RWPE1 (cell line): ENCODE measurements around the gene GSDME.
A peak's percentile ranks its signal among the peaks of the same experiment; 100 is the strongest.
"Not testable (repeated sequence)": the region's sequence is repeated elsewhere in the genome, so short reads cannot be mapped to it uniquely, and the experiment has no call there.

ENCODE experiments used
- CTCF ChIA-PET: fragments of 350-600 bp; sonication (Branson Sonifier 250); formaldehyde crosslinking; extraction: SDS; loops from one replicate; lab custom pipeline; 2021; lab: Yijun Ruan, JAX
- POLR2A ChIA-PET: fragments of 400-600 bp; formaldehyde crosslinking; extraction: SDS; loops from one replicate; lab custom pipeline; 2020; ENCODE audit warnings: antibody characterized with exemption; ENCODE audit not compliant: low non-redundant PET; lab: Yijun Ruan, JAX
- DNase-seq: peaks from one replicate; pipeline ENCODE4 v3.0.0; 2012; ENCODE audit warnings: low spot score
- H3K27ac ChIP-seq: fragments of 450-650 bp; 2 replicates; pipeline ENCODE4 v1.5.1; 2017
- CTCF ChIP-seq: fragments of 450-650 bp; conservative IDR thresholded peaks from 2 replicates; pipeline ENCODE4 v1.5.1; 2017; ENCODE audit warnings: low read depth, mild to moderate bottlenecking

GSDME gene

GRCh38 chr7:24739306-24739705 is 18.0 kb downstream of the GSDME start:
- ChIA-PET POLR2A (no interaction called here), CTCF (interaction anchor here (0.7 kb wide), 1 partner anchor 1423 kb away, joined by 3 read pairs; no protein-coding TSS in a partner anchor)
- TF ChIP-seq CTCF, result no peak
- H3K27ac ChIP-seq, result no peak overlapping the region
- DNase-seq, result no peak

- no peak for TF ChIP-seq CTCF
- H3K27ac ChIP-seq, result no peak overlapping the region
- CTCF ChIA-PET, result interaction anchor here (0.6 kb wide), 1 partner anchor 82 kb away, joined by 3 read pairs; no protein-coding TSS in a partner anchor
- DNase-seq, result no peak
- POLR2A ChIA-PET, result no interaction called here
Observed at GRCh38 chr7:24738577-24738976, 18.7 kb downstream of the GSDME start.

GRCh38 chr7:24737281-24737680 is 20.0 kb downstream of the GSDME start:
- ChIA-PET POLR2A (no interaction called here), CTCF (interaction anchor here (0.7 kb wide), 1 partner anchor 75 kb away, joined by 4 read pairs; no protein-coding TSS in a partner anchor)
- no peak for TF ChIP-seq CTCF
- H3K27ac ChIP-seq, result no peak overlapping the region
- no peak for DNase-seq

GRCh38 chr7:24735594-24735993 is 21.7 kb downstream of the GSDME start:
- DNase-seq, H3K27ac ChIP-seq, POLR2A ChIA-PET, CTCF ChIA-PET: not testable (repeated sequence)

GRCh38 chr7:24734306-24734705 is 23.0 kb downstream of the GSDME start:
- H3K27ac ChIP-seq, result no peak overlapping the region
- POLR2A ChIA-PET, result no interaction called here
- DNase-seq, result no peak
- no peak for TF ChIP-seq CTCF
- CTCF ChIA-PET, result interaction anchor here (1.1 kb wide), 1 partner anchor 359 kb away, joined by 3 read pairs; no protein-coding TSS in a partner anchor

GRCh38 chr7:24733414-24734060 is 23.7 kb downstream of the GSDME start:
- H3K27ac ChIP-seq, result peak overlapping the region; percentile 54
- TF ChIP-seq CTCF, result no peak
- ChIA-PET POLR2A (no interaction called here), CTCF (interaction anchor here (0.5 to 1.1 kb wide), 3 partner anchors 11 to 360 kb away, joined by 3 to 6 read pairs (median 3); no protein-coding TSS in a partner anchor)
- no peak for DNase-seq
